ENCODE results near the gene UAP1.
"Not testable (repeated sequence)": the region's sequence is repeated elsewhere in the genome, so short reads cannot be mapped to it uniquely, and the experiment has no call there.

The UAP1 gene

GRCh38 chr1:162596514-162597170 is 35.1 kb downstream of the UAP1 start:
- H3K9me2 ChIP-seq (replicated peaks; ENCODE audit: low read depth, low read length) = no peaks in the 10 kb centered on the region
- no peaks in the 10 kb centered on the region for H3K4me1 ChIP-seq (ENCODE audit: insufficient read depth, low read length, poor library complexity, severe bottlenecking)
- no peaks in the 10 kb centered on the region for H3F3A ChIP-seq (ENCODE audit: low read depth)
- no peak overlapping the region for H3K9ac ChIP-seq (ENCODE audit: low read depth, low read length, poor library complexity, severe bottlenecking)
- no peak overlapping the region for H2AFZ ChIP-seq (ENCODE audit: low read length)
- H3K4me2 ChIP-seq (ENCODE audit: low read depth, low read length, poor library complexity, severe bottlenecking) = no peak overlapping the region
- no peaks in the 10 kb centered on the region for H4K20me1 ChIP-seq (ENCODE audit: insufficient read depth, low read length, poor library complexity, severe bottlenecking)
- H3K4me3 ChIP-seq (ENCODE audit: low read length, poor library complexity, severe bottlenecking) = no peak overlapping the region
- H3K9me3 ChIP-seq (ENCODE audit: insufficient read depth, low read depth, low read length) = no peaks in the 10 kb centered on the region
- peaks cover 40% of the 10 kb centered on the region; the same call in 1 of the 2 replicates for H3K36me3 ChIP-seq (ENCODE audit: insufficient read depth, low read length)
- H3K27me3 ChIP-seq (ENCODE audit: insufficient read depth, low read length, poor library complexity, severe bottlenecking) = no peaks in the 10 kb centered on the region
- no peaks in the 10 kb centered on the region for H3K79me2 ChIP-seq (ENCODE audit: insufficient read depth, low read length)
- TF ChIP-seq EZH2phosphoT487 (IDR thresholded peaks at IDR 0.05; ENCODE audit: borderline replicate concordance) (no peak), CTCF (conservative IDR thresholded peaks at IDR 0.05; ENCODE audit: low read length) (no peak)

GRCh38 chr1:162599451-162599850 is 37.9 kb downstream of the UAP1 start:
- H3K4me1 ChIP-seq (ENCODE audit: insufficient read depth, low read length, poor library complexity, severe bottlenecking) = no peaks in the 10 kb centered on the region
- no peak overlapping the region for H3K9ac ChIP-seq (ENCODE audit: low read depth, low read length, poor library complexity, severe bottlenecking)
- no peaks in the 10 kb centered on the region for H3K9me3 ChIP-seq (ENCODE audit: insufficient read depth, low read depth, low read length)
- TF ChIP-seq CTCF (conservative IDR thresholded peaks at IDR 0.05; ENCODE audit: low read length) (no peak), EZH2phosphoT487 (IDR thresholded peaks at IDR 0.05; ENCODE audit: borderline replicate concordance) (no peak)
- no peak overlapping the region for H2AFZ ChIP-seq (ENCODE audit: low read length)
- no peaks in the 10 kb centered on the region for H3K79me2 ChIP-seq (ENCODE audit: insufficient read depth, low read length)
- no peaks in the 10 kb centered on the region for H3K27me3 ChIP-seq (ENCODE audit: insufficient read depth, low read length, poor library complexity, severe bottlenecking)
- no peak overlapping the region for H3K4me2 ChIP-seq (ENCODE audit: low read depth, low read length, poor library complexity, severe bottlenecking)
- no peak overlapping the region for H3K4me3 ChIP-seq (ENCODE audit: low read length, poor library complexity, severe bottlenecking)
- H3F3A ChIP-seq (ENCODE audit: low read depth) = no peaks in the 10 kb centered on the region
- H3K36me3 ChIP-seq (ENCODE audit: insufficient read depth, low read length) = peaks cover 36% of the 10 kb centered on the region; the same call in 1 of the 2 replicates
- H4K20me1 ChIP-seq (ENCODE audit: insufficient read depth, low read length, poor library complexity, severe bottlenecking) = no peaks in the 10 kb centered on the region
- no peaks in the 10 kb centered on the region for H3K9me2 ChIP-seq (replicated peaks; ENCODE audit: low read depth, low read length)

- not testable (repeated sequence) for H3K27me3 ChIP-seq (ENCODE audit: insufficient read depth, low read length, poor library complexity, severe bottlenecking); H4K20me1 ChIP-seq (ENCODE audit: insufficient read depth, low read length, poor library complexity, severe bottlenecking); H3K4me2 ChIP-seq (ENCODE audit: low read depth, low read length, poor library complexity, severe bottlenecking); H3F3A ChIP-seq (ENCODE audit: low read depth); H3K9me2 ChIP-seq (replicated peaks; ENCODE audit: low read depth, low read length); H3K4me1 ChIP-seq (ENCODE audit: insufficient read depth, low read length, poor library complexity, severe bottlenecking); H3K9ac ChIP-seq (ENCODE audit: low read depth, low read length, poor library complexity, severe bottlenecking); H3K4me3 ChIP-seq (ENCODE audit: low read length, poor library complexity, severe bottlenecking); H2AFZ ChIP-seq (ENCODE audit: low read length); H3K79me2 ChIP-seq (ENCODE audit: insufficient read depth, low read length); H3K9me3 ChIP-seq (ENCODE audit: insufficient read depth, low read depth, low read length)
- H3K36me3 ChIP-seq (ENCODE audit: insufficient read depth, low read length) = peaks cover 32% of the 10 kb centered on the region; the same call in 1 of the 2 replicates
Observed at GRCh38 chr1:162603117-162603516, 41.6 kb downstream of the UAP1 start.

All from Loucy (cell line).